Lower lobe of right lung (tissue), 2 donors: Measurements from ENCODE around the gene PRKRA. TPM values are rescaled to one million over a fixed set of nuclear protein-coding genes. Genes with fewer than 3 reads are reported as not detected.
"Not testable (repeated sequence)": the region's sequence is repeated elsewhere in the genome, so short reads cannot be mapped to it uniquely, and the experiment has no call there.

Source experiments
- ATAC-seq, 2 donors: fragments of 200-7000 bp; cut with Tn5 transposase; one replicate each; pipeline ENCODE4 v1.9.1; 2020 to 2022; ENCODE audit warnings: mild to moderate bottlenecking in 2 of 2, moderate library complexity in 2 of 2
- DNase-seq: peaks from one replicate; pipeline ENCODE4 v3.0.0-alpha.2; 2020
- H3K27ac ChIP-seq: fragments of 200-600 bp; one replicate; pipeline ENCODE4 v1.8.0; 2022
- H3K27me3 ChIP-seq: fragments of 200-600 bp; one replicate; pipeline ENCODE4 v1.8.0; 2022; ENCODE audit warnings: low read depth
- H3K36me3 ChIP-seq: fragments of 200-600 bp; one replicate; pipeline ENCODE4 v1.8.0; 2022; ENCODE audit warnings: mild to moderate bottlenecking
- H3K4me1 ChIP-seq: fragments of 200-600 bp; one replicate; pipeline ENCODE4 v1.8.0; 2022
- H3K4me3 ChIP-seq: fragments of 200-600 bp; one replicate; pipeline ENCODE4 v1.8.0; 2022; ENCODE audit warnings: mild to moderate bottlenecking
- H3K9me3 ChIP-seq: fragments of 200-600 bp; one replicate; pipeline ENCODE4 v1.8.0; 2022
- CTCF ChIP-seq: fragments of 200-600 bp; IDR thresholded peaks from one replicate; pipeline ENCODE4 v1.8.0; 2022; ENCODE audit warnings: antibody characterized with exemption, mild to moderate bottlenecking
- intact Hi-C: fragments of 100-400 bp; cut with DNase I; formaldehyde crosslinking; loops from one replicate; pipeline ENCODE4 v1.11.0; 2022
- total RNA-seq: library from RNA; stranded (reverse); fragmentation: NEBNext Ultra II Directional; extraction: Animal tissue kit (Norgen Biotek cat#: 25700); gene quantifications from one replicate; pipeline ENCODE4 v1.2.1, GENCODE V29; 2021
- donor health status: DM: no; HTN: yes; CAD: no; lungs with severe emphysema.

Gene PRKRA
- total RNA-seq, 1 donor from 2014 or later: 46.3 TPM

GRCh38 chr2:178413472-178414265, 37.3 kb downstream of the PRKRA start:
- DNase-seq (peak; percentile 86), ATAC-seq (peak; percentile 92 to 95)
- intact Hi-C loops: no loop called here
- Histone ChIP-seq H3K4me1 (peaks cover 11% of the 10 kb centered on the region), H3K9me3 (no peaks in the 10 kb centered on the region), H3K27ac (peak overlapping the region; percentile 93), H3K36me3 (no peaks in the 10 kb centered on the region), H3K27me3 (no peaks in the 10 kb centered on the region), H3K4me3 (peak overlapping the region; percentile 67)
- TF ChIP-seq CTCF: no peak

GRCh38 chr2:178412453-178412852, 38.5 kb downstream of the PRKRA start:
- H3K27ac ChIP-seq, intact Hi-C loops, H3K4me3 ChIP-seq, H3K9me3 ChIP-seq, H3K36me3 ChIP-seq, DNase-seq, H3K27me3 ChIP-seq, ATAC-seq: not testable (repeated sequence)
- peaks cover 11% of the 10 kb centered on the region for H3K4me1 ChIP-seq

GRCh38 chr2:178412047-178412446, 38.9 kb downstream of the PRKRA start:
- H3K36me3 ChIP-seq: no peaks in the 10 kb centered on the region
- DNase-seq (no peak), ATAC-seq (no peak)
- TF ChIP-seq CTCF: no peak
- H3K4me3 ChIP-seq: no peak overlapping the region
- no peaks in the 10 kb centered on the region for H3K27me3 ChIP-seq
- H3K27ac ChIP-seq: no peak overlapping the region
- H3K9me3 ChIP-seq: no peaks in the 10 kb centered on the region
- peaks cover 11% of the 10 kb centered on the region for H3K4me1 ChIP-seq
- intact Hi-C loops: no loop called here

- no peak for TF ChIP-seq CTCF
- H3K9me3 ChIP-seq: no peaks in the 10 kb centered on the region
- ATAC-seq (no peak), DNase-seq (no peak)
- no peak overlapping the region for H3K27ac ChIP-seq
- H3K4me1 ChIP-seq: peaks cover 5% of the 10 kb centered on the region
- no peaks in the 10 kb centered on the region for H3K36me3 ChIP-seq
- H3K27me3 ChIP-seq: no peaks in the 10 kb centered on the region
- H3K4me3 ChIP-seq: no peak overlapping the region
- intact Hi-C loops: no loop called here
Observed at GRCh38 chr2:178409261-178409660, 41.7 kb downstream of the PRKRA start.

- TF ChIP-seq CTCF: no peak
- Histone ChIP-seq H3K36me3 (no peaks in the 10 kb centered on the region), H3K9me3 (no peaks in the 10 kb centered on the region), H3K4me1 (no peaks in the 10 kb centered on the region), H3K4me3 (no peak overlapping the region), H3K27ac (no peak overlapping the region), H3K27me3 (no peaks in the 10 kb centered on the region)
- ATAC-seq (peak; percentile 48 to 73), DNase-seq (no peak)
- intact Hi-C loops: no loop called here
Observed at GRCh38 chr2:178404368-178404767, 46.6 kb downstream of the PRKRA start.

- H3K27ac ChIP-seq: no peak overlapping the region
- H3K27me3 ChIP-seq: no peaks in the 10 kb centered on the region
- no peak for TF ChIP-seq CTCF
- H3K4me1 ChIP-seq: no peaks in the 10 kb centered on the region
- ATAC-seq (no peak), DNase-seq (no peak)
- H3K36me3 ChIP-seq: no peaks in the 10 kb centered on the region
- H3K9me3 ChIP-seq: no peaks in the 10 kb centered on the region
- intact Hi-C loops: no loop called here
- no peak overlapping the region for H3K4me3 ChIP-seq
Observed at GRCh38 chr2:178403671-178404306, 47.2 kb downstream of the PRKRA start.
